ENCODE measurements around the gene DCPS.
"Not testable (repeated sequence)": the region's sequence is repeated elsewhere in the genome, so short reads cannot be mapped to it uniquely, and the experiment has no call there.

DNA sequence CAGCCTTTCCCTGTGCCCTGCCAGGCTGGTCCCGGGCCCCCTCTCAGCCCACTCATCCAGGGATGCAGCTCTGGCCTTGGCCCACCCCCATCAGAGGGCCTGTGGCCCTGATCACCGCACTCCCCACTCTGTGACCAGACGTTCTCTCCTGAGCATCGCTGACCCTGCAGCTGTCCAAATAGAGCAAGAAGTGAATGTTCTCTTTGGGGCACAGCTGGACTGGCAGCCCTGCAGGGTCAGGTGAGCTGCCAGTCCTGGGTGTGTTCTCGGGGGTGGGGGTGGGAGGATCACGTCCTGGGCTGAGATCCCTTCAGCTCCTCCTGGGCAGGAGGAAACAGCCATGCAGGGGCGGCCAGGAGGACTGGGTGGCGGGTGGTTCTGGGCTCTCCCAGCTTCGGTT, 60.9 kb downstream of the DCPS start:
- not testable (repeated sequence) for TF ChIP-seq CTCF (conservative IDR thresholded peaks at IDR 0.05; ENCODE audit: low read depth, low read length); EZH2 (IDR thresholded peaks at IDR 0.05; ENCODE audit: low read length, unreplicated experiment)

All from PC-3 (cell line).